ENCODE measurements around the gene UBE2O. TPM values are rescaled to one million over a fixed set of nuclear protein-coding genes. Genes with fewer than 3 reads are reported as not detected.

UBE2O gene
- total RNA-seq, 2 experiments from 2014 or later = 43.4 to 79.6 TPM

DNA sequence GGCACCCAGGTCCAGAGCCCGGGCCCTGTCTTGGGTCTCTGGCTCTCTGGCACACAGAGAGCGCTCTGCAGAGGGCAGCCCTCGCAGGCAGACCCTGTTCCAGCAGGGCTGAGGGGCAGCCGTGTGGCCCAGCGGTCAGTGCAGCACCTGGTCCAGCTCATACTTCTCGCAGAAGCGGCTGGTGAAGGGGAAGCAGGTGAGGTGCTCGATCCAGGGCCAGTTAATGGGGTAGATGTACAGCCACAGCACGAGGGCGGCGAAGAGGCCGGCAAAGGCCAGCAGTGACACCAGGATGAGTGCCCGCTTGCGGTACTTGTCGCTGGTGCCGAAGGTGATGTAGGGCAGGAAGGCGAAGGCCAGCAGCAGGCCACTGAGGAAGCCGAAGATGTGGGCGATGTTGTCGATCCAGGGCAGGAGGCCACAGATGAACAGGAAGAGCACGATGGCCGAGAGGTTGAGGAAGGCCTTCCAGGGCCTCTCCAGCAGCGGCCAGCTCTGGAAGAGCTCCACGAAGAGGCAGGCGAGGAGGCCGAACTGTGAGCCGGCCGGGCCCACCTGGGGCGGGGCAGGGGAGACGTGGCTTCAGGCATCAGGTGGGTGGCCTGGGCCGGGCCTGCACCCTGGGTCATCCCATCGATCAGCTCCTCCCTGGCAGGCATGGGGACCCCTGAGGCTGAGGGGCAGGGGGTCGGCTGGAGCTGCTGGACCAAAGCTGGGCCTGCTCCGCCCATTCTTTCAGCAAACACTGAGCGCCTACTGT lies 18.7 kb upstream of the UBE2O start:
- no TSS peak for BruUV-seq (replicated peaks)
- DNase-seq (ENCODE audit: low spot score) = no peak
- Histone ChIP-seq H2AFZ (ENCODE audit: low read length) (no peak overlapping the region), H3K9me2 (ENCODE audit: insufficient read depth, low read length) (no peaks in the 10 kb centered on the region), H3K27ac (ENCODE audit: low read depth, low read length, poor library complexity, severe bottlenecking) (no peak overlapping the region), H3K9me3 (ENCODE audit: low read length) (no peaks in the 10 kb centered on the region), H4K20me1 (ENCODE audit: insufficient read depth, low read length) (no peaks in the 10 kb centered on the region), H3K4me1 (ENCODE audit: insufficient read depth, low read length, poor library complexity, severe bottlenecking) (peaks cover 23% of the 10 kb centered on the region), H3K4me2 (ENCODE audit: low read length) (no peak overlapping the region), H3K4me3 (ENCODE audit: low read depth, low read length, poor library complexity, severe bottlenecking) (no peak overlapping the region), H3K79me2 (ENCODE audit: insufficient read depth, low read depth, low read length) (no peaks in the 10 kb centered on the region), H3K36me3 (ENCODE audit: insufficient read depth, low read length) (peaks cover 74% of the 10 kb centered on the region)
- ChIA-PET CTCF (ENCODE audit: unreplicated experiment) (no interaction called here), POLR2A (no interaction called here)
- intact Hi-C loops (cut with micrococcal nuclease; ENCODE audit: unreplicated experiment) = no loop called here
- TF ChIP-seq, protein P1, sequence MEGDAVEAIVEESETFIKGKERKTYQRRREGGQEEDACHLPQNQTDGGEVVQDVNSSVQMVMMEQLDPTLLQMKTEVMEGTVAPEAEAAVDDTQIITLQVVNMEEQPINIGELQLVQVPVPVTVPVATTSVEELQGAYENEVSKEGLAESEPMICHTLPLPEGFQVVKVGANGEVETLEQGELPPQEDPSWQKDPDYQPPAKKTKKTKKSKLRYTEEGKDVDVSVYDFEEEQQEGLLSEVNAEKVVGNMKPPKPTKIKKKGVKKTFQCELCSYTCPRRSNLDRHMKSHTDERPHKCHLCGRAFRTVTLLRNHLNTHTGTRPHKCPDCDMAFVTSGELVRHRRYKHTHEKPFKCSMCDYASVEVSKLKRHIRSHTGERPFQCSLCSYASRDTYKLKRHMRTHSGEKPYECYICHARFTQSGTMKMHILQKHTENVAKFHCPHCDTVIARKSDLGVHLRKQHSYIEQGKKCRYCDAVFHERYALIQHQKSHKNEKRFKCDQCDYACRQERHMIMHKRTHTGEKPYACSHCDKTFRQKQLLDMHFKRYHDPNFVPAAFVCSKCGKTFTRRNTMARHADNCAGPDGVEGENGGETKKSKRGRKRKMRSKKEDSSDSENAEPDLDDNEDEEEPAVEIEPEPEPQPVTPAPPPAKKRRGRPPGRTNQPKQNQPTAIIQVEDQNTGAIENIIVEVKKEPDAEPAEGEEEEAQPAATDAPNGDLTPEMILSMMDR (conservative IDR thresholded peaks at IDR 0.05; ENCODE audit: low read length) = no peak
- no peak for TF ChIP-seq EZH2phosphoT487 (IDR thresholded peaks at IDR 0.05; ENCODE audit: borderline replicate concordance, low read depth, low read length)

DNA sequence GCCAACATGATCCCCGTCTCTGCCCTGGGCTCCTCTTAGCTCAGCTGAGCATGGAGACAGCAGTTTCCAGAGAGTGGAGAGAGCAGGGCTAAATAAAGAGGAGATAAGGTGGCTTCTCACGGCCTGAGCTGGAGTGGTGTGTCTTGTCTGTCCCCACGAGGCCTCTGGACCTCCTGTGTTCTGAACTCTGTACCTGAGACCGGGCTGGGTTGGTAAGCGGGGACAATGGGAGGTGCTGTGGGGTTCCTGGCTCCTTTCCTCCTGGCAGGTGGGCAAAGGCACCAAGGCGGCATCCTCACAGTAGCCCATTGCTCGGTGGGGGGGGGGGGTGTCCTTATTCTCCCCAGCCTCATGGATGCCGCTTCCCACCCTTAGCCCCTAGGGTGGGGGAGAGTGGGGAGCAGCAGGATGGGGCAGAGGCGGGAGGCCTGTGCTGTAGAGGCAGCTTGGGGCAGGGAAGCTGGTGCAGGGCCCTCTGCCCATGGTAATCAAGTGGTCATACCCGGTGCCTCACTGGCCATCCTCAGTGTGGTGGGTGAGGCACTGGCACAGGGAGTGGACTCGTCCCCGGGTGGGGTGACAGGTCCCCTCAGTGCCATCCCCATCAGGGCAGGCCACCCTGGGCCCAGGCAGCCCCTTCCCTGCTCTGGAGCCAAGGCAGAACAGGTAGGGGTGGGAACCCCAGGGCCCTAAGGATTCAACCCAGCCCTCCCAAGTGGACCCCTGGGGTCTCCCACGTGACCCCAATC lies 17.2 kb upstream of the UBE2O start:
- BruUV-seq (replicated peaks) = no TSS peak
- no peaks in the 10 kb centered on the region for H3K79me2 ChIP-seq (ENCODE audit: insufficient read depth, low read depth, low read length)
- no peak for DNase-seq (ENCODE audit: low spot score)
- intact Hi-C loops (cut with micrococcal nuclease; ENCODE audit: unreplicated experiment) = no loop called here
- no peaks in the 10 kb centered on the region for H3K9me2 ChIP-seq (ENCODE audit: insufficient read depth, low read length)
- H3K27ac ChIP-seq (ENCODE audit: low read depth, low read length, poor library complexity, severe bottlenecking) = no peak overlapping the region
- H2AFZ ChIP-seq (ENCODE audit: low read length) = no peak overlapping the region
- no peaks in the 10 kb centered on the region for H3K9me3 ChIP-seq (ENCODE audit: low read length)
- H4K20me1 ChIP-seq (ENCODE audit: insufficient read depth, low read length) = no peaks in the 10 kb centered on the region
- H3K36me3 ChIP-seq (ENCODE audit: insufficient read depth, low read length) = peaks cover 62% of the 10 kb centered on the region
- H3K4me3 ChIP-seq (ENCODE audit: low read depth, low read length, poor library complexity, severe bottlenecking) = no peak overlapping the region
- peaks cover 35% of the 10 kb centered on the region for H3K4me1 ChIP-seq (ENCODE audit: insufficient read depth, low read length, poor library complexity, severe bottlenecking)
- no peak overlapping the region for H3K4me2 ChIP-seq (ENCODE audit: low read length)
- TF ChIP-seq, protein P1 (conservative IDR thresholded peaks at IDR 0.05; ENCODE audit: low read length) = no peak
- no peak for TF ChIP-seq EZH2phosphoT487 (IDR thresholded peaks at IDR 0.05; ENCODE audit: borderline replicate concordance, low read depth, low read length)
- ChIA-PET POLR2A (no interaction called here), CTCF (ENCODE audit: unreplicated experiment) (no interaction called here)
